OCI-LY3 (cell line): ENCODE data around the gene PDE4D.

Experiments
- CTCF ChIP-seq: fragments of 200-600, 300-600 bp; sonication (generic); IDR thresholded peaks from 2 replicates; pipeline ENCODE4 v1.5.1; 2014; ENCODE audit warnings: antibody characterized with exemption, low read length, low read depth
- EZH2phosphoT487 ChIP-seq: fragments of 200-600 bp; shearing (Covaris generic); IDR thresholded peaks from 2 replicates; pipeline ENCODE4 v1.6.1; 2018; ENCODE audit warnings: antibody characterized with exemption, mixed run types, low read depth

GRCh38 chr5:59783264-59783663, 110.3 kb downstream of the PDE4D start:
- TF ChIP-seq CTCF (no peak), EZH2phosphoT487 (no peak)
